HCT116 (cell line): ENCODE results near the gene CALCOCO2. TPM values are rescaled to one million over a fixed set of nuclear protein-coding genes. Genes with fewer than 3 reads are reported as not detected.

Experiments
- ATAC-seq: fragments of 200-7000 bp; cut with Tn5 transposase; 2 replicates; pipeline ENCODE4 v1.9.1; 2020; ENCODE audit warnings: mild to moderate bottlenecking, moderate library complexity
- BruUV-seq: library from RNA; stranded (reverse); fragments of 400-500 nt; replicated peaks from 2 replicates; lab custom pipeline; 2021; lab: Mats Ljungman, UMichigan
- CTCF ChIA-PET: fragments of 300-600 bp; sonication (Branson Sonifier 250); formaldehyde crosslinking; loops from one replicate; lab custom pipeline; 2021; ENCODE audit warnings: antibody characterized with exemption; lab: Charles Lee
- POLR2A ChIA-PET: fragments of 300-600, 350-600 bp; sonication (Branson Sonifier 250); formaldehyde crosslinking; loops from one replicate; lab custom pipeline; 2021; ENCODE audit warnings: antibody characterized with exemption; lab: Charles Lee
- RAD21 ChIA-PET, 2 experiments: fragments of 300-600 bp; sonication (Branson Sonifier 250); formaldehyde crosslinking; loops; one replicate each; lab custom pipeline; 2023; ENCODE audit warnings: low total read pairs in 2 of 2; ENCODE audit not compliant: uncharacterized antibody in 2 of 2, unreplicated experiment in 2 of 2, low non-redundant PET in 1 of 2; lab: Charles Lee
- DNase-seq: peaks from one replicate; pipeline ENCODE4 v3.0.0-alpha.2; 2010; ENCODE audit warnings: low read depth, low spot score
- H2AFZ ChIP-seq: fragments of 200-600 bp; shearing (Covaris generic), sonication (generic); 2 replicates; pipeline ENCODE4 v1.6.1; 2017; ENCODE audit warnings: low read depth, mixed run types, mixed read lengths, antibody characterized with exemption, low read length; ENCODE audit not compliant: poor library complexity, severe bottlenecking
- H3K27ac ChIP-seq: 2 replicates; pipeline ENCODE4 v1.5.1; 2012; ENCODE audit warnings: low read depth, low read length
- H3K27me3 ChIP-seq: fragments of 200-600 bp; sonication (generic); 2 replicates; pipeline ENCODE4 v1.6.1; 2016; ENCODE audit warnings: mixed run types, low read length, mixed read lengths; ENCODE audit not compliant: insufficient read depth
- H3K36me3 ChIP-seq, 2 experiments: fragments of 200-500 bp in 1 of 2; fragments of 200-600 bp in 1 of 2; sonication (Bioruptor generic) in 1 of 2; sonication (generic) in 1 of 2; 2 replicates each; pipeline versions ENCODE4 v1.5.1 to v1.6.1; 2014 to 2016; ENCODE audit warnings: low read length in 2 of 2, inconsistent platforms in 1 of 2, mixed read lengths in 1 of 2, mixed run types in 1 of 2; ENCODE audit not compliant: insufficient read depth in 2 of 2, control insufficient read depth in 1 of 2
- H3K4me1 ChIP-seq, 2 experiments: fragments of 200-600 bp in 1 of 2; sonication (generic) in 1 of 2; 2 replicates each; pipeline versions ENCODE4 v1.5.1 to v1.6.1; 2012 to 2017; ENCODE audit warnings: low read length in 2 of 2, inconsistent platforms in 1 of 2, mild to moderate bottlenecking in 1 of 2, mixed read lengths in 1 of 2, mixed run types in 1 of 2, moderate library complexity in 1 of 2; ENCODE audit not compliant: insufficient read depth in 2 of 2, control insufficient read depth in 1 of 2
- H3K4me2 ChIP-seq: fragments of 200-600 bp; sonication (generic); 2 replicates; pipeline ENCODE4 v1.6.1; 2017; ENCODE audit warnings: mixed run types, low read length, mixed read lengths
- H3K4me3 ChIP-seq, 2 experiments: fragments of 200-600 bp in 1 of 2; sonication (generic) in 1 of 2; replicated peaks in 1 of 2; 2 replicates each; pipeline ENCODE4 v1.5.1; 2011 to 2016; ENCODE audit warnings: low read length in 2 of 2, control low read depth in 1 of 2, low read depth in 1 of 2, mild to moderate bottlenecking in 1 of 2, mixed read lengths in 1 of 2, mixed run types in 1 of 2
- H3K79me2 ChIP-seq: fragments of 200-600 bp; sonication (generic); 2 replicates; pipeline ENCODE4 v1.6.1; 2017; ENCODE audit warnings: mild to moderate bottlenecking, mixed run types, low read length, moderate library complexity, mixed read lengths; ENCODE audit not compliant: insufficient read depth
- H3K9ac ChIP-seq: fragments of 200-600 bp; sonication (generic); 2 replicates; pipeline ENCODE4 v1.6.1; 2016; ENCODE audit warnings: low read length, mixed read lengths
- H3K9me2 ChIP-seq: fragments of 200-600 bp; sonication (generic), shearing (Covaris generic); 2 replicates; pipeline ENCODE4 v1.6.1; 2017; ENCODE audit warnings: mixed run types, mild to moderate bottlenecking, moderate library complexity; ENCODE audit not compliant: insufficient read depth
- H3K9me3 ChIP-seq, 2 experiments: fragments of 200-500 bp in 1 of 2; fragments of 200-600 bp in 1 of 2; sonication (Bioruptor generic) in 1 of 2; sonication (generic) in 1 of 2; 2 replicates each; pipeline ENCODE4 v1.6.1; 2014 to 2017; ENCODE audit warnings: low read length in 2 of 2, mixed read lengths in 2 of 2, inconsistent platforms in 1 of 2, low read depth in 1 of 2, mild to moderate bottlenecking in 1 of 2, mixed run types in 1 of 2, moderate library complexity in 1 of 2; ENCODE audit not compliant: control insufficient read depth in 1 of 2, insufficient read depth in 1 of 2
- H4K20me1 ChIP-seq: fragments of 200-600 bp; sonication (generic), shearing (Covaris generic); 2 replicates; pipeline ENCODE4 v1.6.1; 2017; ENCODE audit warnings: mixed run types, mild to moderate bottlenecking, moderate library complexity; ENCODE audit not compliant: insufficient read depth
- CBX3 ChIP-seq: IDR thresholded peaks from 2 replicates; pipeline ENCODE4 v1.6.1; 2012; ENCODE audit warnings: low read depth
- CEBPB ChIP-seq: IDR thresholded peaks from 2 replicates; pipeline ENCODE4 v1.6.1; 2012; ENCODE audit warnings: low read depth
- ELF1 ChIP-seq: IDR thresholded peaks from 2 replicates; pipeline ENCODE4 v1.6.1; 2012; ENCODE audit warnings: low read depth, borderline replicate concordance
- EZH2phosphoT487 ChIP-seq: fragments of 200-600 bp; IDR thresholded peaks from 2 replicates; pipeline ENCODE4 v1.6.1; 2018; ENCODE audit warnings: antibody characterized with exemption, borderline replicate concordance
- FOSL1 ChIP-seq: IDR thresholded peaks from 2 replicates; pipeline ENCODE4 v1.6.1; 2012; ENCODE audit warnings: low read depth
- JUND ChIP-seq: IDR thresholded peaks from 2 replicates; pipeline ENCODE4 v1.6.1; 2012
- POLR2A ChIP-seq: IDR thresholded peaks from 2 replicates; pipeline ENCODE4 v1.7.0; 2011; ENCODE audit warnings: borderline replicate concordance; ENCODE audit not compliant: insufficient read depth, insufficient read length; ENCODE audit errors: extremely low read depth
- RAD21 ChIP-seq: IDR thresholded peaks from 2 replicates; pipeline ENCODE4 v1.6.1; 2012; ENCODE audit warnings: low read depth, mild to moderate bottlenecking
- SRF ChIP-seq: IDR thresholded peaks from 2 replicates; pipeline ENCODE4 v1.6.1; 2012; ENCODE audit warnings: low read depth
- ZFX ChIP-seq: fragments of 450-650 bp; IDR thresholded peaks from 2 replicates; pipeline ENCODE4 v1.6.1; 2017
- ZNF274 ChIP-seq: fragments of 200-500 bp; sonication (Bioruptor generic); IDR thresholded peaks from 2 replicates; pipeline ENCODE4 v1.6.1; 2014; ENCODE audit warnings: mild to moderate bottlenecking, low read depth, low read length, inconsistent platforms
- intact Hi-C: fragments of 100-400 bp; cut with micrococcal nuclease; formaldehyde crosslinking; loops from 2 replicates; pipeline ENCODE4 v1.10.0; 2022
- total RNA-seq: library from RNA; stranded (reverse); gene quantifications from one replicate; pipeline ENCODE4 v1.2.1, GENCODE V29; 2021; ENCODE audit not compliant: unreplicated experiment
- TF ChIP-seq, protein P1 (sequence below): IDR thresholded peaks from 2 replicates; pipeline ENCODE4 v1.6.1; 2012
- TF ChIP-seq, protein P2 (sequence below), 3 experiments: fragments of 200-600 bp in 1 of 3; sonication (generic) in 1 of 3; IDR thresholded peaks in 2 of 3; conservative IDR thresholded peaks in 1 of 3; 2 replicates each; pipeline ENCODE4 v1.5.1; 2012 to 2017; ENCODE audit warnings: low read depth in 2 of 3, low read length in 2 of 3, antibody characterized with exemption in 1 of 3, borderline replicate concordance in 1 of 3, control low read depth in 1 of 3, mild to moderate bottlenecking in 1 of 3, mixed read lengths in 1 of 3, mixed run types in 1 of 3, moderate library complexity in 1 of 3; ENCODE audit not compliant: insufficient read depth in 1 of 3

Gene CALCOCO2
- total RNA-seq, 1 experiment from 2014 or later = 151 TPM

DNA sequence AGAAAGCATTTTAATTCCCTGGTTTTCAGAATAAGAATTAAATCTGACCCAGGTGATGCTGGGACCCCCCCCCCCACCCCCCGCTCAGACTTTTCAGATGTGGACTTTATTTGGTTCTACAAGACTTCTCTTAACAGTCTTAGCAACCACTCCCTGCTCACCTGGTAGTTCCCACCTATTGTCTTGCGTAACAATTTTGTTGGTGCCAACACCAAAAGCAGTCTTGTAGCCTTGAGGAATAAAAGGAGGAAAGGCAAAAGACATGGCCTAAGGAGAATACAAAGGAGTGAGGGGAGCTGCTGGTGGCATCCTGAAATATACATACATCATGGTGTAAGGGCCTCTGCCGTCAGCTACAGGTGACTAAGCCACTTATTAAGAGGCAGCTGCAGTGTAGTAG lies 18.8 kb upstream of the CALCOCO2 start:
- ChIA-PET RAD21 (interaction anchor here in 1 of 2 experiments (0.6 to 5.6 kb wide), 2 partner anchors 67 to 140 kb away, joined by 4 to 40 read pairs; no protein-coding TSS in a partner anchor), POLR2A (interaction anchor here (1.2 kb wide), 1 partner anchor 221 kb away, joined by 3 read pairs; no protein-coding TSS in a partner anchor), CTCF (interaction anchor here (0.8 to 8.3 kb wide), 6 partner anchors 7 to 224 kb away, joined by 3 to 237 read pairs (median 34); no protein-coding TSS in a partner anchor)
- BruUV-seq = no TSS peak
- TF ChIP-seq ELF1 (no peak), CEBPB (no peak), SRF (no peak), JUND (no peak), POLR2A (no peak), EZH2phosphoT487 (no peak), ZFX (no peak), FOSL1 (no peak), RAD21 (no peak), ZNF274 (no peak), CBX3 (no peak)
- TF ChIP-seq, protein P1, sequence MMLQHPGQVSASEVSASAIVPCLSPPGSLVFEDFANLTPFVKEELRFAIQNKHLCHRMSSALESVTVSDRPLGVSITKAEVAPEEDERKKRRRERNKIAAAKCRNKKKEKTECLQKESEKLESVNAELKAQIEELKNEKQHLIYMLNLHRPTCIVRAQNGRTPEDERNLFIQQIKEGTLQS = no peak
- TF ChIP-seq, protein P2, sequence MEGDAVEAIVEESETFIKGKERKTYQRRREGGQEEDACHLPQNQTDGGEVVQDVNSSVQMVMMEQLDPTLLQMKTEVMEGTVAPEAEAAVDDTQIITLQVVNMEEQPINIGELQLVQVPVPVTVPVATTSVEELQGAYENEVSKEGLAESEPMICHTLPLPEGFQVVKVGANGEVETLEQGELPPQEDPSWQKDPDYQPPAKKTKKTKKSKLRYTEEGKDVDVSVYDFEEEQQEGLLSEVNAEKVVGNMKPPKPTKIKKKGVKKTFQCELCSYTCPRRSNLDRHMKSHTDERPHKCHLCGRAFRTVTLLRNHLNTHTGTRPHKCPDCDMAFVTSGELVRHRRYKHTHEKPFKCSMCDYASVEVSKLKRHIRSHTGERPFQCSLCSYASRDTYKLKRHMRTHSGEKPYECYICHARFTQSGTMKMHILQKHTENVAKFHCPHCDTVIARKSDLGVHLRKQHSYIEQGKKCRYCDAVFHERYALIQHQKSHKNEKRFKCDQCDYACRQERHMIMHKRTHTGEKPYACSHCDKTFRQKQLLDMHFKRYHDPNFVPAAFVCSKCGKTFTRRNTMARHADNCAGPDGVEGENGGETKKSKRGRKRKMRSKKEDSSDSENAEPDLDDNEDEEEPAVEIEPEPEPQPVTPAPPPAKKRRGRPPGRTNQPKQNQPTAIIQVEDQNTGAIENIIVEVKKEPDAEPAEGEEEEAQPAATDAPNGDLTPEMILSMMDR (IDR thresholded peaks at IDR 0.05 in 2 of 3, conservative IDR thresholded peaks at IDR 0.05 in 1 of 3; ENCODE audit: borderline replicate concordance in 1 of 3, insufficient read depth in 1 of 3, low read depth in 2 of 3, low read length in 2 of 3) = no peak
- H3K9me2 ChIP-seq = no peaks in the 10 kb centered on the region
- H3K4me1 ChIP-seq = peaks cover 5 to 8% of the 10 kb centered on the region in 2 experiments; a peak in 3 of 4 replicates
- no peaks in the 10 kb centered on the region for H3K36me3 ChIP-seq
- H4K20me1 ChIP-seq = no peaks in the 10 kb centered on the region
- H2AFZ ChIP-seq = no peak overlapping the region
- H3K9me3 ChIP-seq = no peaks in the 10 kb centered on the region
- intact Hi-C loops = no loop called here
- no peak overlapping the region for H3K4me3 ChIP-seq
- no peak overlapping the region for H3K9ac ChIP-seq
- H3K79me2 ChIP-seq = no peaks in the 10 kb centered on the region
- H3K27me3 ChIP-seq = no peaks in the 10 kb centered on the region
- H3K27ac ChIP-seq = no peak overlapping the region
- ATAC-seq = no peak
- no peak overlapping the region for H3K4me2 ChIP-seq
- no peak for DNase-seq
